HG03097 (cell line): Measurements from ENCODE around the gene CRYGN.

ENCODE experiments used
- ATAC-seq: cut with Tn5 transposase; IDR thresholded peaks from one replicate; pipeline ENCODE4 v1.9.1; 2021; ENCODE audit not compliant: unreplicated experiment, low FRiP score

Gene CRYGN

DNA sequence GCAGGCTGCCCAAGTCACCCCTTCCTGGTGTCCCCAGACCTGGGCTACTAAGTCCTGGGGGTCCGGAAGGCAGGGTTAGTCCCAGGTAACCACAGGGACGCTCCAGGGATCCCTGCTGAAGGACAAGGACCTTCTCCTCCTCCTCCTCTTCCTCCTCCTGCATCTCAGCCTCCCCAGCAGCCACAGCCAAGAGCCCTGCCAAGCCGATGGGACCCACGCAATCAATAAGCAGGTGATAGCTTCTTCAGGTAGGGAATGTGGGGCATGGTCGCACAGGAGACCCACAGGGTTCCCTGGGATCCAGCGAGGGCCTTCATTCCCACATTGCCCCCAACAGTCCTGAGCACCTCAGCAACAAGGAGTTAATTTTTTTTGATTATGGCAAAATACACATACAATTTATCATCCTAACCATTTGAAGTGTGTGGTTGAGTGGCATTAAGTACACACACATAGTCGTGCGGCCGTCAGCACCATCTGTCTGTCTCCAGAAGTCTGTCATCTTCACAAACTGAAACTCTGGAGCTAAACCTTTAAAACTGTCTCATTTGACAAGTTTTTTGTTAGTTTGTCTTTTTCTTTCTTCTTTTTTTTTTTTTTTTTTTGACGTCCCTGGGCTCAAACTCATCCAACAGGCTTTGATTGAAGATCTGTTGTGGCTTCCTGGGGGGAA is 12.1 kb downstream of the CRYGN start:
- no peak for ATAC-seq

DNA sequence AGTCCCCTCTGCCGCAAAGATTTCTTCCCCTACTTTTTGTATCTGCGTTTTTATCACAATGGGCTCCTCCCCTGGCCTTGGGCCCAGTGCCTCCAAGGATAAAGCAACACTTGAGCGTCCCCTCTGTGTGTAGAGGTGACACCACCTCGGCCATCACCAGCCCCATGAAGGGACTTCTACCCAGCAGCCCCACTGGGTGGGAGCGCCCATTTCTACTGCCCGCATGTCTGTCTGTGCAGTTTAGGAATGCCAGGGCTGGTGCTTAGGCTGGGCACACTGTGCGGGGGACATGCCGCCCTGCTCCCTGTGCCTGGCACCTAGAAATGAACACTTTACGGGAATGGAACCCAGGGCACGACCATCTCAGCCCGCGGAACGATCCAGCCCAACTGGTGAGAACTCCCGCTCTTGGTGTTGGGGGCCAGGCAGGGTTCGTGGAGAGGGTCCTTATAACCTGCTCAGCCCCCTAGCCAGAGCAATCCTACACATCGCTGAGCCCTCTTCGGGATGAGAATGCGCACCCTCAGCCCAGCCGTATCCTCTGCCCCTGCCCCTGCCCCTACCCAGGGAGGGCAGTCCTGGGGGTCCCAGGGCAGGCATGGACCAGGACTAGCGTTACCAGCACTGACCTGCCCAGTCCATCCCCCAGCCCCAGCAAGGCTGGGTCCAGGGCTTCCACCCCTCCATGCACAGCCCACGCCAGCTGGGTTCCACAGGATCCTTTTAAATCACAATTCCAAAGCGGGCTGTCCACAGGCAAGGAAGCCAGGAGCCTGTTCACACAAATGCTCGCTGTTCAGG is 12.8 kb downstream of the CRYGN start:
- ATAC-seq: no peak

DNA sequence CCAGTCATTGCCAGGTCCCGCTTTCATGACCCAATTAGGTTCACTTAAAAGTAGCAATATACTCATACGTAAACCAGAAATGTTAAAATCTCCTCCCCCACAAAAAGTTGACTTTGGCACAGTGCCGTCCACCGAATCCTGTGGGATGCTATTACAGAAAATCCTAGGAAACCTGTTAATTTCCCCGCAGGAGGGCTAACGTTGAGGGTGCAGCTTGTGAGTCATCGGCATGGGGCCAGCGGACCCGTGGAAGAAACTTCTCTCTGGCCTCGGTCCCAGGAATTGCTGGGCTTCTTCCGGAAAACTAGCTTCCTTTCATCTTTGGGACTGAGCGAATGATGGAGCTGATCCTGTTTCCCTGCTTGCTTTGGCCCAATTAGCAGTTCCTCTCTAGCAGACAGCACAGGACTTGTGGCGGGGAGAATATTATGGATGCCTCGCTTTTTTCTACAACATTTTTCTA is 13.5 kb downstream of the CRYGN start:
- no peak for ATAC-seq

DNA sequence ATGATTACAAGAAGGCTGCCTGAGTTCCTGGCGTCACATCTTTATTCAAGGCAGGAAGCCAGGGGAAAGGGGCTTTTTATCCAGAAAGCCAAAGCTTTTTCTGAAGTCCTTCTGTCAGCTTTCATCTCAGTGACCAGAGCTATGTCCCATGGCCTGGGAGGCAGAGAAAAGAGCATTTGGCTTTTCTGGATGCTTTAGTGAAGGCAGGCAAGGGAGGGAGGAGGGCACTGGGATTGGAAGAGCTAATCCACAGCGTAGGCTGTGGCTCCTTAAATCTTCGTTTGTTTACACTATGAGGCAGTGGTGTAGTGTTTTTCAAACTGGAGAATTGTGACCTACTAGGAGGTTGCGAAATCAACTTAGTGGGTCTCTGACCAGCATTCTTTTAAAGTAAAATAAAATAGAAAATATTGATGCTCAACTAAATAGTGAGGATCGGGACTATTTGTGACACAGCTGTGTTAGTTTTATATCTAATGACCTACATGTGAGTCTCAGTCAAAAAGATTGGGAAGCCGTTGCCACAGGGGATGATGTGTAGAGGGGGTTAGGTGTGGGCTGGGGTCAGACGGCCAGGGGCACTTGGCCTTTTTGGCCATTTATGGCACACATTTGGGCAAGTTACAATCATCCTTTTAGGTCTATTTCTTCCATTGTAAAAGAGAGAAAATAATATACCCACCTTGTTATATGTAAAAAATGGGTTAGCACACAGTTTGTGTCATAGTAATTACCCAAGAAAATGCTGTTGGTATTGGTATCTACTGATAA is 14.1 kb downstream of the CRYGN start:
- no peak for ATAC-seq

DNA sequence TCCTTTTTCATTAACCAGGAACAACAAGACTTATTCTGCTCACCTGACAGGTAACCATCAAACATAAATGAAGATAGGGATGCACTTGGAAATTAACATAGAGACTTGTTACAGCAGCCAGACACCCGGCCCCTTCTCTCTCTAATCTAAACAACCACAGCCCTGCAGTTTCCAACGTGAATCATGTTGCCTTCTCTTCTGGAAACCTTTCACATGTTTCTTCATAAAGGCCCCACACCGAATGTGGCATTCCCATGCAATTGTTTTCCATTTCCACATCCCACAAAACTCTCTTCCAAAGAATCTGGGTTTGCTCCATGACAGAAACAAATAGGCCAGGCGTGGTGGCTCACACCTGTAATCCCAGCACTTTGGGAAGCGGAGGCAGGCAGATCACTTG is 15.1 kb downstream of the CRYGN start:
- ATAC-seq: no peak

DNA sequence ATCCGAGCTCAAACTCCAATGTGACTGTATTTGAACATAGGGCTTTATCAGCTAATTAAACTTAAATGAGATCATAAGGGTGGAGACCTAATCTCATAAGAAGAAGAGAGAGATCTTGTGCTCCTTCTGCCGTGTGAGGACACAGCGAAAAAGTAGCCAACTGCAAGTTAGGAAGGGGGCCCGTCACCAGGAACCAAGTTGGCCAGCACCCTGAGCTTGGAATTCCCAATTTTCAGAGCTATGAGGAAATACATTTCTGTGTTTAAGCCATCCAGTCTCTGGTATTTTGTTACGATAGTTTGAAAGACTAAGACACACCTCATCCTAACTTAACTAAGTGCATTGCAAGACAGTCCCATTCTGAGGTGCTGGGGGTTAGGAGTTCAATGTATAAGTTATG is 16.0 kb downstream of the CRYGN start:
- ATAC-seq: no peak

DNA sequence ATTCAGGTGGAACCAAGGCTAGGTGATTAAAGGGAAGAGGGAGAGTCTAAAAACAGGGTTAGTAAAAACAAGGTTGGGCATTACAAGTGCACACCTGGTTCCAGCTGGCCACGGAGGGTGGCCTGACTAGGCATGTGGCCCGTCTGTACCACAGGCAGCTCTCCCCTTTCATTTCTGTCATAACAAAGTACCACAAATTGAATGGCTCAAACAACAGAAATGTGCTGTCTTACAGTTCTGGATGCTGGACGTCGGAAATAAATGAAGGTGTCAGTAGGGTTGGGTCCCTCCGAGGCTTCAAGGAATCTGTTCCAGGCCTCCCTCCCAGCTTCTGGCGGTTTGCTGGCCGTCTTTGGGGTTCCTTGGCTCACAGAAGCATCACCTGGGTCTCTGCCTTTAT is 16.7 kb downstream of the CRYGN start:
- no peak for ATAC-seq

DNA sequence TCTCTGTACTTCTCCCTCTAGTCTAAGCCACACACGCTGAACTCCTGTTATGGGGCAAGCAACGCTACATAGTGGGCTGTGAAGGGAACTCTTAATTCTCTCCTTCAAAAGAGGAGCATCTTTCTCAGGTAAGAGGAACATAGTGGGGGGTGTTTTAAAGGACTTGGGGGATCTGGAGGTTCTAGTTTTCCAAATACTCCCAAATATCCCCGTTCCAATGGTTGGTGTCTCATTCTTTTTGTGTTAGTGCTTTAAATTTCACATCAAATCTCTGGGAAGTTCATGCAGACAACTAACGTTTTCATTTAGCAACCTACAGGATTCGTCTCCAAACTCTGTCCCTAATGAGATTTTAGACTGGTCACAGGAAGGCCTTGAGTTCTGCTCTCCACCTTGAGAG is 17.7 kb downstream of the CRYGN start:
- ATAC-seq: no peak

DNA sequence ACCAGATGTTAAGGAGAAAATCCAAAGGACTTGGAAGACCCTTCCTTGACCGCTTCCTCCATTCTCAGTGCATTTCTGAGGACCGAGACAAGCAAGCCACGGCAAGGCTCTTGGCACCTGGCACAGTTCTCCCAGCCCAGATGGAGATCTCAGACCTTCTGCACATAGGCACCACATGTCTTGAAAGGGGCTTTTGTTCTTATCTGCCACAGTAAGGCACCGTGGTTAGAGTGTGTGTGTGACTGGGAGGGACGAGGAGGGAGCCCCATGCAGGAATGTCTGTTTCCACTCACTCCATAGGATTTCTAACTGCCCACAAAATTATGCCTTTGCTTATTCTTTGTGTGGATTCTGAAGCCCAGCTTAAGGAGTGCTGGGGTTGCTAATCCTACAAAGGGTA is 19.8 kb downstream of the CRYGN start:
- ATAC-seq: no peak

DNA sequence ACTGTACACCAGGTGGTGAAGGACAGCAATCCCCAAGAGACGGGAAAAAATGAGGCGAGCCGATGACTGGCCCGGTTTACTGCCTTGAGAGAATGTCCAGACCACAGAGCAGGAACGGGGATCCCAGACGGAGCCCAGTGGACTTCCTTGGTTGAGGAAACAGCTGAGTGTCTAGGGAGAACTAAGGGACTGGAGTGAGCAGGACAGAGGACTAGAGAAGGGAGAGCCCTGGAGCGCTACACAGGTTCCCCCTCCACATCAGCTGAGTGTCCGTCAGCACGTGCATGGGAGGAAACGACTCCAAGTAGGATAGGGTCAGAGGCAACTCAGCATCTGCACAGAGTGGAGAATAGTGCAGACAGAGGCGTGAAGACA is 23.0 kb downstream of the CRYGN start:
- no peak for ATAC-seq

DNA sequence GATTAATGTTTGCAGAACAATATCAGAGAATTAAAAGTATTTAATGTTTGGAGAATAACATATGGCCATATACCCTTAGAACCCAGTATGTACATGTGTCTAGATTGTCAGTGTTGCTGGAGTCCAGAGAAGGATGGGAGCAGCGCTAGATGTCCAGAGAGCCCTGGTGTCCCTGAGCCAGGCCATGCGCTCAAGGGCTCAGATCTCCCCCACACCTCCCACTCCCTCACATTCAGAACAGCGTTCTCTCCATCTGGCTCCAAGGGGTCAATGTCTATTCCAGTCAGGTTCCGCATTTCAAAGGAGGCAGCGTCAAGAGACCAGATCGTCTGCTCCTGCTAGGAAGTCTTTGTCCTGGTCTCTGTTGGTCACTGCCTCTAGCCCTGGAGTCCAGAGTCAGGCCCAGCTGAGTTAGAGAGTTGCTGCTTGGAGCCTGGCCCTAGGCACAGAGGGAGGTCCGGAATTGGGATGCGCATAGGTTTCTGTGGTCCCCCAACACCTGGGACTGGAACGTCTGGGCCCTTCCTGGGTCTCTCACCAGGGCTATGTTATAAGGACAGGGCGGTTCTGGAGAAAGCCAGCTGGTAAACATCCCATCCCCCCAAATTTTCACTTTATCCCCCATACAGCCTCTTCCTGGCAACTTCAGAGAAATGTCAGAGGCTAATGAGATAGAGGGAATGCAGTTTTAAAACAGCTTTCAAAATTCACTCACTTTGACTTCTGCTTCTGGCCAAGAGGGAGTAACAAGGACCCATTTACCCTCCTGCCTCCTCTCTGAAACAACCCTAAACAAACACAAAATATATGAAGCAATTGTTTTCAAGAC is 23.6 kb downstream of the CRYGN start:
- ATAC-seq: no peak

DNA sequence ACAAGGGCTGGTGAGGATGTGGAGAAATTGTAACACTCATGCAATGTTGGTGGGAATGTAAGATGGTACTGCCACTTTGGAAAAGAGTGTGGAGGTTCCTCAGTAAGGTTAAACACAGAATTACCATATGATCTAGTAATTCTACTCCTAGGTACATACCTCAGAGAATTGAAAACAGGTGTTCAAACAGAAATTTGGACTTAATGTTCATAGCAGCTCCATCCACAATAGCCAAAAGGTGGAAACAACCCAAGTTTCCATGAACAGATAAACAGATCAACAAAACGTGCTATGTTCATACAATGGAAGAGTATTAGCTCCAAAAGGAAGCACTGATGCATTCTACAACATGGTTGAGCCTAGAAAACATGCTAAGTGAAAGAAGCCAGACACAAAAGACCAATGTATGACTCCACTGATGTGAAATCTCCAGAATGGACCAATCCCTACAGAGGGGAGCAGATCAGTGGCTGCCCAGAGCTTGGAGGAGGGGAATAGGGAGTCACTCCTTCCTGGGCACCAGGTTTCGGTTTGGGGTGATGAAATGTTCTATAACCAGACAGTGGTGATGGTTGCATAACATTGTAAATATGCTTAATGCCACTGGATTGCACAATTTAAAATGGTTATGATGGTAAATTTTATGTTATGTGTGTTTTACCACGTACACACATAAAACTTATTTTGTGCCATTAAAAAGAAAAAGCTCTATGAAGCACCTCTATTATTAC is 24.4 kb downstream of the CRYGN start:
- no peak for ATAC-seq

DNA sequence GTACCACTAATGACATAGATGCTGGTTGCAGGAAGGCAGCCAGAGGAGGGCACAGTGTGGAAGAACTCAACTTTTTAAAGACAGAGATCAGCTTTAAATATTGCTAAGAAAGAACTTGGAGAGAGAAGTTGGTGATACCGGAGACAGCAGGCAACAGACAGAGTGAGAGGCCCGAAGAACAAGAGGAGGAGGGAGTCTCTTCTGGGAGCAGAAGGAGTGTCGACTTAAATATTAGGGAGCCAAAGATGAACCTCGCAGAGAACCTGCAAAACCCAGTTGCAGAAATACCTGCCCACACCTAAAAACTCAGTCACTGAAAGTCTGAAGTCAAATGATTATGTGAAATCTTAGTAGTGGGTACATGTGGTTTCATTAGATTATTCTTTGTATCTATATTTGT is 26.7 kb downstream of the CRYGN start:
- no peak for ATAC-seq

DNA sequence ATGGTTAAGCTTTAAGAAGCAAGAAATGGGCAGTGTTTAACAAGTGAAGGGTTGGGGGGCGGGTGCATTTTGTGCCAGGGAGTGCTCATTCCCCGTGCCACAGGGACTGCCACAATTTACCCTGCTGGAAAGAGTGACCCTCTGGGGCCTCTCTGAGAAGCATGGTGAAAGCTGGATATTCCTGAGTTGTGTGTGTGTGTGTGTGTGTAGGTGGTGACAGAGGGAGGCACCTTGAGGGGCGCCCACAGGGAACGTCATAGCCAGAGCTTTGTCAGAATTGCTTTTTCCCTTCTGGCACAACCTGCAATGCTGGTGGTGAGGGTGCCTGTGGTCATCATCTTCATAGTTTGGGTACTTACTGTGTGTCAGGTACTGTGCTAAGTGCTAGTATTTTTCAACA is 27.6 kb downstream of the CRYGN start:
- ATAC-seq: no peak

DNA sequence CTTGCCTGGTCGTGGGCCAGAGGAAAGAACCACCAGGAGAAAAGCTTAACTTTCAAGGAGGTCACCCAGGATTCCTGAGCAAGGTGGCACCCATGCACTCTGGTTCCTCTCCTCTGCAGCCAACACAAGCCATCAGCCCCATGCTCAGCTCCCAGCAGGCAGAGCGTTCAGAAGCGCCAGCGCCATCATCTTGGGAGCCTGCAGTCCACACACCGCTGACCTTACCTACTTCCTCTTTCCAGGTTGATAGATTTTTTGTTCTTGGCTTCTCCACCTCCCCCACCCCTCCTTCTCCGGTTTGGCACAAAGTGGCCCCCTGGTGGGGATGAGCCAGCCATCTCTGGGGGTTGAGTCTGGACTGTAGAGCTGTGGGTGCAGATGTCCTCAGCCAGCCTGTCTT is 28.4 kb downstream of the CRYGN start:
- ATAC-seq: no peak

DNA sequence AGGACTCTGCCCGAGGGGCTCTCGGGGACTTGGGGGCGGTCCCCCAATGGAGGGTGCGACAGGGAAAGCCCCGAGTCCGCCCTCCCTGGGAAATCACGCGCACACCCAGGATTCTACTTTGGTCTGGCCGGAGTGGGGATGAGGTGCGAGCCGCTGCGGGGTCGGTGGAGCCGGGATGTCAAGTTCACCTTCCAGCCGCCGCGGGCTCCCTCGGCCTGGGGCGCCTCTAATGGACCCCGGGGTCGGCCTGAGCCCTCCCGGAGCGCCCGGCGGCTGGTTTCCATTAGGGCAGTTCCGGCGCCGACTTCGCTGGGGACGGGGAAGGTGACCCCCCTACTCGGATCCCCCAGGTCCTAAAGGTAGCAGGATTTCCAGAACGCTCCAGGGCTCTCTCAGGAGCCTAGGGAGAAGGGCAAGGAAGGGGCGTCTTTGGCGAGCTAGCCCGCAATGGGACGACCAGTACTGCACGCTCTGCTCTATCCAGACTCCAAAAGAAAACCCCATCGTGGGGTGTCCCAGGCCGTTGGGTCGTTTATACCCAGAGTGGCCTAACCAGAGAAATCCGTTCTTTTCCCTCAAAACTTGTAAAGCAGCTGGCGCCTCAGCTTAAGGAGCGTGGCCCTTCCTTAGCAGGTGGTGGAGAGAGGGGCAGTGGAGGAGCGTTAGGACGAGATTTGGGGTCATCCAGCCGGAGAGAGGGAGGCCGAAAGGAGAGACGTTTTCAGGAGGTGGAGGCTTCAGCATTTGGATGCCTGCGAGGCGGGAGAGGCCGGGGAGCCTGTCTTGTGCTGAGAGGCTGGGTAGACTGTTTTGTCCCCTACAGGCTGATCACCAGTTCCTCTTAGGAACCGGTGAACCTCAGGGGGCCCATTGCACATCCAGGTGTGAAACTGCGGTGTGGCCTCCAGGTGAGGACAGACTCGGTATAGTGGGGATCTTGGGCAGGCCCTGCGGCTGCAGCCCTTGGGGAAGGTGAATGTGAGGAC is 29.2 kb downstream of the CRYGN start:
- ATAC-seq: no peak

DNA sequence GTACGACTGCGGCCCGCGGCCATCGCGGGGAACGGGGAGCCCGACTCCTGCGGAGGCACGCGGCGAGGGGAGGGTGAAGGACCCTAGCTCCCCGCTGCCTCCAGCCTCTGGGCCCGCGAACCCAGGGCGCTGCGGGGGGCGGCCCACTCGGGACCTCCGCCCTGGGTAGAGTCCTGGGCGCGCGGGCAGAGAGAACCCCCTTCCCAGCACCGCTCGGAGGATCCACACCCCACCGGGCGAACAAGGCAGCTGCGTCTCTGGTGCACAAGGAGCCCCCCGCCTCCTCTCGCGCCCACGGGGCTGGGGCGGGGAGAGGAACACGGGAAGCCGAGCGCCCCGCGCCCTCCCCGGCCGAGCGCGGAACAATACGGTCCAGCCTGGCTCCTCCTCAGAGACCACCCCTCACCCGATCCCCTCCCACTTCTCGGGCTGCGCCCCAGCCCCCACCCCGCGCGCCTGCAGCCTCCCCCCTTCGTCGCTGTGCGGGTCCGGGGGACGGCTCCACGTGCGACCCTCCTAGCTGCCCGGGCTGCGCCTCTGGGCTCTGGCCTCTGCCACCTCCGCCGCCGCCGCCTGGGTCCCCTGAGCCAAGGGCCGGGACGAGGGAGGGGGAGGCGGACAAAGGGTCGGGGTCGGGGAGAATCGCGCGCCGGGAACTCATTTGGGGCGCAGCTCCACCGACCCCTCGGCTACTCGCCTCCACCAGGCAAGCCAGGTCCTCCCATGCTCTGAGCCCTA is 30.1 kb downstream of the CRYGN start, which contains the start of gene WDR86:
Gene WDR86, minus strand, starts transcription at position 372 of the 738 bp plus-strand sequence. CDS start 449 bp downstream, outside the sequence.
- no peak for ATAC-seq
